GM21737 (cell line): ENCODE measurements around the gene SMPX.

Experiments used
- ATAC-seq: cut with Tn5 transposase; IDR thresholded peaks from one replicate; pipeline ENCODE4 v1.9.1; 2021; ENCODE audit warnings: mild to moderate bottlenecking, moderate library complexity; ENCODE audit not compliant: unreplicated experiment

SMPX gene

DNA sequence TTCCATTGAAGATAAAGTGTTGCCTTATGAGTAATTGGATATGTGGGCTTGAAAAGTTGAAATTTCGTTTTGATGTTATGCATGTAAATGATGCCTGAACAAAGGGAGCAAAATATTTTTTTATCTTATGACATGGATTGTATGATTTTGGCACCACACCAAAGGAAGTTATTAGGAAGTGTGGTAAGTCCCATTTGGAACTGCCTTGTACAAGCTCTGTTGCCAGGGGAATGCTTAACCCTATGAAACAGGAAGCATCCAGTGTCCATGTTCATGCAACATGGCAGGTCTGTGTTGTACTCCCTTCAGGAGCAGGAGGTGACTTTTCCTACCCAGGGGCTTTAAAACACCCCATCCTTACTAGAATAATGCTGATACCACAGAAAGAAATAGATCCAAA is 13.2 kb downstream of the SMPX start:
- ATAC-seq: no peak

DNA sequence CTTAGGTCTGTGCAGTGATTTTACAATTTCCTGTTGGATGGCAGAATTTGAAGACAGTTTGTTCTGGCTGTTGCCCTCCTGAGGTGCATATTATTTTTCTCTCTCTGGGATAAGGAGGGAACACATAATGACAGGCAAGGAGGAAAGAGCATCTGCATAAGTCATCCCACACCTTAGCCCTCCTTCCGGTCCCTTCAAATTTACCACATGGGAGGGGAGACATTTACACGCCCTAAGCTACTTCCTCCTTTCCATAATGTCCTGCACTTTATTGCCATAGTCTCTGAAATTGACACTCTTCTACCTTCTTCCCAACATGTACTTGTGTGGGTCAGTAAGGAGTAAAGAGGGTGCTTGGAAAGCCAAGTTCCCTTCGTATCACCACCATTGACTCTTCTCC is 13.9 kb downstream of the SMPX start:
- no peak for ATAC-seq

DNA sequence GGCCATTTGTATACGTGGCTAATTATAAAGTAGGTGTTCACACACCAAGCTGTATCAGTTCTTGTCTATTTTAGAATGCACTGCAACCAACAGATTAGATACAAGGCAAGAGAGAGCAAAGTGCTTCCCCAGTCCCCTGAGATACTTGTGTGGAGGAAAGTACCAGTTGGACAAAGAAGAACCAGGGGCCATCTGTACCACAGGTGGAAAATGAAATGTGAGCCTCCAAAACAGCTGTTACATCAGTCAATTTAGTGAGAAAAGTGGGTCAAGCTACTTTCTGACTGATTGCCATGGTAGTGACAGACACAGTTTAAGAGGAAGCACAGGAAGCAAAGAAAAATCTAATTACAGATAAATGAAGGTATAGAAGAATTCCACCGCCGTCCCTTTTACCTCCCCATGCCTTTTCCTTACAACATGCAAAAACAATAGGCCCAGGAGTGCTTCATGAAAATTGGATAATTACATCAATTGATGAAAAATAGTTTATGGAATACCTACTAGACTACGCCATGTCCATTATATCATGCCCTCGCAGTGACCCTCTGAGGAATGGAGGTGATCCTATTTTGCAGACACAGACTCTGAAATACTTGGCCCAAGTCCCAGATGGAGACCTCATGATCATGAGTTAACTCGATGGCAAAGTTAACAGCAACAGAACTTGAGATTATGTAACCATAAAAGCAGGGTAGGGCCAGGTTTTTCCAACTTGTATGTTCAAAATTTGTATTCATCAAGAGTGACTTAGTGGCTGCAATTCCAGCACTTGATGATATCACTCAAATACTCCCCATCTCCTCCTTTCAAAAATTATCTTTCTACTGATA is 15.8 kb downstream of the SMPX start:
- no peak for ATAC-seq

DNA sequence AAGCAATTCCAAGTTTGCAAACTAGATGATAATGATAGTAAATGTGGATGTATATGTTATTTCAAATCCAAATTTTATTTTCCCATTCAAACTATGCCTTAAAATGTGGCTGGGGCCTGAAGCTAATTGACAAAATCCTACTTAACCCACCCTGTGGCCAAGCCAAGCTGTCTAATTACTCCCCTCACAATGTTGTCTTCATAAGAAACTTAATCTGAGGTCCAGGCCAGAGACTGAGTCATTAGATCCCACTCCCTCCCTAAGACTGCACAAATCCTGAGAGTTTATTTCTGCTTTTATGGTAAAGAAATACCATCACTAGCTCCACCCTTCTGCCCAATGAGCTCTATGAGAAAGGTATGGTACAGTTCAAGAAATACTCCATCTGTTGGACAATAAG is 16.6 kb downstream of the SMPX start:
- no peak for ATAC-seq

DNA sequence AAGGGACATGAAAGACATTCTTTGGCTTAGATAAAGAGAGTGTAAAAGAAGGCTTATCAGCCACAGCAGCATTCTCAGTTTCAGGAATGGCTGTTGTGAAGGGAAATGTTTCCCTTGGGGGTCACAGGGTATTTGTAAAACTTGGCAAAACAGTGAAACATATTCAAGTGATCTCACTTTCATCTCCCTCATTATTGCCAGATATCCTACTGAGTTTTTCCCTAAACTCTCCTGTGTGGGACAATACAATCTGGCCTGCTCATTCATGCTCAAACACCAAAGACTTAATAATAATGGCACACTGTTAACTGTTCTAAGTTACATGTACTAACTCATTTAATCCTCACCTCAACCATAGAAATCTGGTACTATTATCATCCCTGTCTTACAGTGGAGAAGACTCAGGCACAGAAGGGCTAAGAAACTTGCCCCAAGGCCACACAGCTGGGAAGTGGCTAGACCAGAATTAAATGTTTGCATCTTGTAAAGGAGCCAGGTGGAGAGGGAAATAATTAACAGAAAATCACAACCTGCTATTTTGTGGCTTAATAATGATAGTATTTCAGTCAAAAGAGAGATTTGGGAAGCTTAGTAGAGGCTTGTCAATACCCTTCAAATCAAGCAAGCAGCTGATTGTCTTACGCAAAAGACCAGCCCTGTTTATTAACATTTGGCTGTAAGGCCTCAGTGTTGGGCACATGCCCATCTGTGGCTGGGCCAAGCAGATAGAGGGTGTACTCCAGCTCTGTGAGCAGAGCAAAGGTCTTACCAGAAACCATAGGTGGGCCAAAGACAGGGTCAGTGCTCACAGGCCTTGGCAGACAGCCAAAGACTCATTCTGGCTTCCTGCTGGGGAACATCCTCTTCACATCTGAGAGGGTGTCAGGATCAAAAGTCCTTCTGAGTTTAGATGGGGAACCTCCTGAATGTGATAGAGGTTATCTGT is 17.3 kb downstream of the SMPX start:
- no peak for ATAC-seq

DNA sequence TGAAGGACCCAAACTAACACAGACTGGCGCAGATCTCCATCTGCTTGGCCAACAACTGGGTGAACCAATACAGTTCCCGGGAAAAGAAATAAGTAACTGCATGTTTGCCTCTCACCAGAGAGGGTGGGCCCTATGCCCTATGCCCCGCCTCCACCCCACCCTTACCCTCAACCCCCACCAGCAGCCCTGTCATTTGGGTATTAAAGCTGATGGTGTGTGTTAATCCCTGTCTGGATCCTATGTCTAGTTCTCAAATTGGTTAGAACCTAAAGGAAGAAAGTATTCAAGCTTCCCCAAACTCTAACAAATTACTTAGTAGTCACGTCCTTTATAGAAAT is 19.0 kb downstream of the SMPX start:
- ATAC-seq: no peak

DNA sequence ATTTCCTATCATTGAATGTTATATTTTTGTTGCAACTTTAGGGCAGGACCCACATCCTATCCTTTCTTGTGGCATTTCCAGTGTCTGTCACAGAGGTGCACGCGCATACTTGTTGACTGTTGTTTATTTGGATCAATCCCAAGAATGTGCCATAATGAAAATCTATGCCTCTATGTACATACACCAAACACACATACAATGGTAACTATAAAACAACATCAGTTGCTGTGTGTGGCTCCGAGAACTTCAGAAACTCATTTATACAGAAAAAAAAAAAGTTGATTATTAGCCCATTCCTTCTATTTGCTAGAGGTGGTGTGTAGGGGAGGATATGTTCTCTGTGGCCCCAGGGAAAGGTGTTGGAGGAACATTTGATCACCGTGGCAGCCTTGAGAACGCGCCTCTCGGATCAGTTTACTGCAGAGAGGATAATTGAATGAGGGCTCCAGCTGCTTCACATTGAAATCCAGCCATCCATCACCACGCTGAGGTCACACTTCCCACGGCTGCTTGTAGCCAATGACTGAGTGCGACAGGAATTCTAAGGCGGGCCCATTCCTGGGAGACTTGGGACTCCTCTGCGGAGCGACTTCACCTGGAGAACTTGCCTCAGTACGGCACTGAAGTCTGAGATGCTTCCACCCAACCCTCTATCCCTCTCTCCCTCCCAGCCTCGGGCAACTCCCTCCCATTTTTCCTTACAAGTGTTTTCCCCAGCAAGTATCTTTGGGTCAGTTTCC is 19.5 kb downstream of the SMPX start:
- ATAC-seq: no peak

DNA sequence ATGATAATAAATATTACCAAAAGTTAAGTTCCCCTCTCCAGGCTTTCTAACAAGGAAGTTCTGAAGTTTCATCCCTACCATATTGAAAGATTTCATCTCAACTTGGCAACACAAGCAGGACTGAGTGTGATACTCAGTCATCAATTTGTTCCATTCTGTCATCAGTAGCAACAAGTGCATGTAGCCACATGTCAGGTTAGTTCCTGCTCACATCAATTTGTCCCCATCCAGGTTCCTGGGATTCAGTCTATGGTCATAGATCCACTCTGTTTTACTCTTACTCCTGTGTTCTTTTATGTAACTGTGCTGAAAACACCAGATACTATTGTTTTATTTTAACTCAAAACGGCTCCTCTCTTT is 22.2 kb downstream of the SMPX start:
- no peak for ATAC-seq

DNA sequence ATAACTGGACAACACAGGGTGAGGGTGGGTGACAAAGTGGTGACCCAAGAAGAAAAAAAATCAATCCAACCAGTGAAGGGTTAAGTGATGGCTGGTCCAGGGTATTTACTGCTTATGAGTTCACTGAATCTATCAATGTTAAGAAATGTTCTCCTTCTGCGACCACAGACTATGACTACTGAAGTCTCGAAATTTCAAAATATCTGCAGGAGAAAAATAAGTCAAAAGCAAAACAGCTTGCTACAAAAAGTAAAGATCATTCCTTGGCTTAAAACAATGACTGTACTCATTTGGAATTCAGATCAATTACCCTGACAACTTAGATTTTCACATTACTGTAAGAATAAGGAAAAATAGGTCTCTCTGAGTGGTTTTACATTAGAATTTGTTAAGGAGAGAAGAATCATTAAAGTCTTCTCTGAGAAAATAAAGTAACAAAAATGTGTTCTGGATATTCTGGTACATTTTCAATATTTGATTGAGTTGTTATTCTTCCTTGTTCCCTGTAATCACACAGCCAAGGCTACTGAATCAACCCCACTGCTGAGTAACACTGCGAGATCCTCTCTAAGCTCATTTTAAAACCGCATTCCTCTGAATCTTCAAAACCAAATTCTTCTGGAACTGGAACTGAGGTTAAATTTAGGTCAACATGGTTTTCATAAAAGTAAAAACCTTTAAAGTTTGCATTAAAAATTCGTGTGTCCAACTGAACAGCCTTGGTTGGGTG is 22.7 kb downstream of the SMPX start:
- no peak for ATAC-seq

DNA sequence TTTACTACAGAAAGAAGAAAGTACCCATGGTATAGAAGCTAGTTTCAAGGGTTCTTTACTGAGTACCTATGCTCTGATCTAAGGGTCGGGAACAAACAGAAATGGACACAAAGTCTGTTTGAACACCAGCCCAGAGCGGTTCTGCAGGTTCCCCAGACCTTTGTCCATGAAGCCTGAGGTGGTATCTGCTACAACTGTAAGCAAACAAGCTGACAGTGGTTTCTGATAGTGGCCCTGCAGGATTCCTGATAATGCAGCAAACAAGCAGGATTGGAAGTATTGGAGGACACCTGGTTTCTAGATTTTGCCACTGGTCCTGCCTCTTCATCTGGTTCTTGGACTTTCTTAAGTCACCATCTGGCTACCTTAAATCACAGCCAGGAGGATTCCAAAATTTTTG is 23.7 kb downstream of the SMPX start:
- no peak for ATAC-seq

DNA sequence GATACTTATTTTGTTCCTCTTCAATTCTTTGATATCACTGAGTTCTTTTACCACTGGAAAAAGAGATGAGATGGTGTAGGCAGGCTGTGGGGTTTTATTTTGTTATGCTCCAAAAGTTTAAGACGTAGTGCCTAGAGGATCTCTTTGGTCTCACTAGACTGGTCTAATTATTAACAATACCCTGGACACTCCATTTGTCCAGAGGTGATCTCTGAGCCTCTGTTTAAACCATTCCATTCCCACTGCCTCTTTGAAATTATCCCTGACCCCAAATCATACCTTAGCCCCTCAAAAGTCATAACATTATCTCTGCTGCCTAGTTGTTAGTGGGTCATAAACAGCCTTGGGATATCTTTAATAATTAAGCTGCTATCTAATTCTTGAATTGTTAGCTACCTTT is 24.2 kb downstream of the SMPX start:
- no peak for ATAC-seq

DNA sequence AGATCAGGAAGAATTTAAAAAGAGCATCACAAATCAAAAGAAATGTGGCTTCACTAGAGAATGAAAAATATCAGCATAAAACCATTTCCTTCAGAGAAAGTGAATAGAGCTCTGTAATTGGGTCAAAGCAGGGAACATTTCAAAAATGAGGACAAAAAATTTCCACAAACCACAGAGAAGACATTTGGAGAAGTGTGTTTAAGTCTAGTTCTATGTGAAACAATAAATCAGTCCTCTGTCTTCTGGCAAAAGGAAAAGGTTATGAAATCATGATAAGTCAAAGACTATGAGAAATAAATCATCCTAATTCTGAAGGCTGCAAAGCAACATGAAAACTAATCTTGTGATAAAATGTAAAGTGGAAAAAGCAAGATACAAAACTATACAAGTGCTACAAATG is 27.9 kb downstream of the SMPX start:
- no peak for ATAC-seq

DNA sequence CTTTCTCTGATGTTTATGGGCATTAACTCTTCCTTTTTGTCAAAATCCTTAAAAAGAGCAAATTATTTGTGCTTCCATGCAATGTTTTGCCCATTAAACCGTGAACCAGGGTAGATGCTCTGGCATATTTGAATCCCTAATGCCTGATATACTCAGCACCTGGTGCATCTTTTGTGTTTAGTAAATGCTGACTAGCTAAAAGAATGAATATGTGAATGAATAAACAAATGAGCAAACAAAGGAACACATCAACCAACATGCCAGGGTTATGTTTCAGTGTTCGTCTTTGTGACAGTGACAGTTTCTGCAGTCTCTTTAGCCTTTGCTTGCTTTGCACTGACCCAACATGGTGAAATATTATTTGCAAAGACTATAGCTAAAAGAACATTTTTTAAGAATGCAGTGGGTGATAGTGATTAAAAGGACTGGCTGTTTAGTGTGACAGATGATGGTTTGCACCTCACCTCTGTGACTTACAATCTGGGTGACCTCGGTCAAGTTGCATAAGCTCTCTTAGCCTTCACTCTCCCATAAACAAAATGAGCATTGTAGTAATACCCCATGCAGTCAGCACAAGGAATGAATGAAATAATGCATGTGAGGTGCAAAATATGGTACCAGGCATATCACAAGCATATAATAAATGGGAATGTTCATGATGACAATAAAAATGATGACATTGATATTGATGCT is 29.5 kb downstream of the SMPX start:
- ATAC-seq: no peak

DNA sequence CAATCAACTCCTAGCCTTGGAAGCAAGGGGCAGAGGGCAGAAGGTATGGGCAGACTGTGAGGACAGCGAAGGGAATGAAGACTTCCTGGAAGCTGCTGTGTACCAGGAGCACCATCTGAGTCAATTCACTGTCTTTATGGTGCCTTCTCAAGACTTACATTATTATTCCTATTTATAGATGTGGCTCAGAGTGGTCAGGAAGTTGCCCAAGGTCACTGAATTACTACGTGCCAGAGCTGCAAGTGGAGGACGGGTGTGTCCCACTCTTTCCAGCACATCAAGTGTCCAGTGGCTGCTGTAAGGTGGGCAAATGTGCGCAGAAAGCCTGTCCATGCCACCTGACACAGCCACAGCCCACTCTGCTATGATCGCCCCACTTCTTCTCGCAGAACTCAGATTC is 32.0 kb downstream of the SMPX start:
- ATAC-seq: no peak

DNA sequence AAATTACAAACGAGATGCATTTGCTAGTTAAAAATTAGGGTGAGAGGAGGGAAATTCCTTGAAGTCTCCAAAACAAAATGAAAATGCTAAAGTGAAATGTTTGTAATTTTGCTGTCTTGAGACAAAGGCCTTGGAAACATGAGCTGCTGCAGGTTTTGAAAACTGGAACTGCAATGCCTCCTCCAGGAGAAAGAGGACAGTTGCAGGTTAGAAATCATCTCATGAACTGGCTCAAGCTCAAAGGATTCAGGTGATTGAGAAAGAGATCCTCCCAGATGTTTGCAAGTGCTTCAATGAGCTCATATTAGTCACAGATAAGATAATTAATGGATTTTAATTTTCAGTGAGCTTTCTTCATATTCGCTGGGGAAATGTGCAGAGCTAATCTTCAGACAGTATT is 32.4 kb downstream of the SMPX start:
- ATAC-seq: no peak

DNA sequence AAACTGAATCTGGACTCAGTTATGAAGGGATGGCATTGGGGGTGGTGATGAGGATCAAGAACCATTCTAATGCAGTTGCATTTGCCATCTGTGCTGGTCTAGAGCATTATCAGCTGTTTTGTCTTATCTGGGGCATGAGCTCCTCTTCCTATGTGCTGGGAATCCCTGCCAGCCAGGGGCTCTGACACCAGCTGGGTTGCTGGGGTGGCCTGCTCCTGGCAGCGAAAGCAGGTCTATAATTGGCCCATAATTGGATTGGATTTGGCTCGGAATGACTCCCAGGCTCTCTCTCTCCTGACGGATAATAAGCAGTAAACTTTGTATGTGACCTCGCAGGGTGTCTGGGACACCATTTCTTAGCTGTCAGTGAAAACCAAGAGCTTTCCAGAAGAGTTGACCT is 34.1 kb downstream of the SMPX start:
- no peak for ATAC-seq

DNA sequence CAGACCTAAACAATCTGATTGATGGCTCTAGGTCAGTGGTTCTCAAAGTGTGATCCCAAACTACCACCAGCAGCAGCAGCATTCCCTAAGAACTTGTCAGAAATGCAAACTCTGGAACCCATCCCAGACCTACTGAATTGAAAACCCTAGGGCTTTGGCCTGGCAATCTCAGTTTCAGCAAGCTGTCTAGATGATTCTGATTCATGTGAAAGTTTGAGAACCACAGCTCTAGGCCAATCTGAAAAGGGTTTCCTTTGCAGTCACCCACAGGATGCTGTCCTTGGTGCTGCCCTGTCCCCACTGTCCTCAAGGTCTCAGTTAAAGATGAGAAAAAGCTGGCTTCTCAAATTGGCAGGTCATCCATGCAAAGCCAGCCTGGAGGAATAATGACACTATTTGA is 34.8 kb downstream of the SMPX start:
- no peak for ATAC-seq

DNA sequence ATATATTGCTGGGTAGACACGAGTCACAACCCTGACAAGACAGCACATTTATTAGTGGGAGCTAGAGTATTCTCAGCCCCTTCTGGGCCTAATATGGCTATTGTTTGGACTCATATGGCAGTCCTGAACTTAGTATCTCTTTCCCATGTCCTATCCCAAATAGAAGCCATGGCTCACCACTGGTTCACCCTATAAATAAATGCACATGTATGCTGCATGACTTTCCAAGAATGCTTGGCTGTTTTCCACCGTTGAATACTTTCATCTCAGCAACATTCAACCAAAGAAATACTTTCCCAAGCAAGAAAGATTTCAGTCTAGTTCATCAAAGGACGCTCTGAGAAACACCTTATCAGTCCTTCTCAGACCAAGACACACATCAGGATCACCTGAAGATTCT is 36.7 kb downstream of the SMPX start:
- ATAC-seq: no peak

DNA sequence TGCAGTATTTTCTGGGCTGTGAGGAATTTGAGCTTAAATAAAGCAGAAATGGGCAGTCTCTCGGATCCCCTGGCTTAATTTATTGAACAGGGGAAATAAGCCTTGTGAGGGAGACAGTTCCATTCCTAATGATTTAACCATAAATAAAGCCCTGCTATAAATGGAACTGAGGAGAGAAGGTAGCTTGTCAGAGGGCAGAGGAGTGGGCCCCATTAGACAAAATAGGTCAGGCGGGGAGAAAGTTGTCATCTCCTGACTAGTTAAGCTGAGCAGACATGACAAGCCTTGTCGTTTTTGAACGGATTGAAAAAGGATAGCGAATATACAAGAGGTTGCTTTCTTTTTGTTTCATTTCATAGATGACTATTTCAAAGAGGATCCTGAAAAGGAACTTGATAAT is 39.3 kb downstream of the SMPX start:
- ATAC-seq: no peak

DNA sequence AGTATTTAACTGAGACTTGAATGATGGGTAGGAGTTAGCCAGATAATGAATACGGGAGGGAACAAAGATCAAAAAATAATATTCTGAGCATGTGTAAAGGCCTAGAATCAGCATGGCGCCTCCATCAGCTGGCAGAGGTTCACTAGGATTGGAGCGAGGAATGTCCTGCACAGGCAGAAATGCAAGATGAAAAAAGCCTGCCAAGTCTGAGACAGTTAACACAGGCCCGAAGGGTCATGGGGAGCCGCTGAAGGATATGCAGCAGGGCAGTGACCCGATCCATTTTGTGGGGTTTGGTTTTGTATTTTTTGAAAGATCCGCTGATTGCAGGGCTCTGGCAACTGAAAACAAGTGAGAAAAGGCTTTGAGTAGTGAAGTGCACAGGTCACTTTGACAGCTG is 40.1 kb downstream of the SMPX start:
- ATAC-seq: no peak
